Measurements from ENCODE around the gene SLC25A23.
"Not testable (repeated sequence)": the region's sequence is repeated elsewhere in the genome, so short reads cannot be mapped to it uniquely, and the experiment has no call there.

The SLC25A23 gene

DNA sequence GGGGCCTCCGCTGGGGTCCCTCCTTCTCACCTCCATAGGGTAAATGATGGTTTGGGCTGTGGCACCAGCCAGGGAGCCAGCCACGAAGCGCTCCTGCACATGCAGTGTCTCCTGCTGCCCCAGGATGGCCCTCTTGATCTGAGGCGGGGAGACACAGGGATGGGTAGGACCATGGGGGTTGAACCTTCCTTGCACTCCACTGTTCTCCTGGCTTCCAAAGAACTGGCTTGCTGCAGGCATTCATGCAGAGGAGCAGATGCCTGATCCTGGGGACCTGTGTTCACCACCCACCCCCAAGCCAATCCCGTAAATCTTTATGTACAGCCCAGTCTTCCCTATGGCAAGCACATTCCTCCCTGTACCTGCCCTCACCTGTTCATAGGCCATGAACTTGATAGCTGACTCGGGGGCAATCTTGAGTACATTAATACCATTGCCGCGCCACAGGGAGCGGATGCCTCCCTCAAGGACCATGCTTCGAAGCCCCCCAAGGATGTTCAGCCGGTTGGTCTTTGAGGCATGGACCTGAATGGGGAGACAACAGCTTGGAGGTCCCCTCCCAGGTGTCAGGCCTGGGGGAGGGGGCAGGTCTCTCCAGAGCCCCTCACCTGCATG is 5.5 kb downstream of the SLC25A23 start:
- DNase-seq: no peak

DNA sequence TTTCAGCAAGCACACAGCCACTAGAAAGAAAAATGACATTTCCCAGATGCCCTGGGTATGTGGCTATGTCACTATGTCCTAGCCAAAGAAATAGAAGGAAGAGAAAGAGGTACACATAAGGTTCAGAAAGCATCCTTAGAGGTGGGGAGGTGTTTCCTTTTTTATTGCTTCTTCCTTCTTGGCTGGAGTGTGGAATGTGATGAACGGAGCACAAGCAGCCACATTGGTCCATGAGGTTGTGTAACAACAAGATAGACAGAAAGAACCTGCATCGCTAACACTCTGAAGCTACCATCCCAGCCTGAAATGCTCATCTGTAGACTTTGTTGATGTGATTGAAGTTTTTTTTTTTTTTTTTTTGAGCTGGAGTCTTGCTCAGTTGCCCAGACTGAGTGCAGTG is 6.7 kb downstream of the SLC25A23 start:
- DNase-seq: no peak

DNA sequence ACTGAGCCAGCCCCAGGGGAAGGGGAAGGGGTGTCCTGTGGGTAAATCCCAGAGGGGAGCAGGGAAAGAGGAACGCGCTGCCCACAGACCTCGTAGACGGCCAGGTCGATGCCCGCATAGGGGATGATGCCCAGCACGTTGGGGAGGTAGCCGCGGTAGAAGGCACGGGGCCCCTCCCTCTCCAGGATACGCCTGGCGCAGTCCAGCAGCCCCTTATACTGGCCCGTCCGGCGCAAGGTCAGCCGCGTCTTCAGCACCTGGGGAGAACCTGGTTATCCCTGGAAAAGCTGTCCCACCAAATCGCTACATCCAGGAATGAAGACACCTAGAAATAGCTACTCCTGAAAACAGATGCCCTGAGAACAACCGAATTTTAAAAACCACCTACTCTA is 7.4 kb downstream of the SLC25A23 start:
- no peak for DNase-seq

DNA sequence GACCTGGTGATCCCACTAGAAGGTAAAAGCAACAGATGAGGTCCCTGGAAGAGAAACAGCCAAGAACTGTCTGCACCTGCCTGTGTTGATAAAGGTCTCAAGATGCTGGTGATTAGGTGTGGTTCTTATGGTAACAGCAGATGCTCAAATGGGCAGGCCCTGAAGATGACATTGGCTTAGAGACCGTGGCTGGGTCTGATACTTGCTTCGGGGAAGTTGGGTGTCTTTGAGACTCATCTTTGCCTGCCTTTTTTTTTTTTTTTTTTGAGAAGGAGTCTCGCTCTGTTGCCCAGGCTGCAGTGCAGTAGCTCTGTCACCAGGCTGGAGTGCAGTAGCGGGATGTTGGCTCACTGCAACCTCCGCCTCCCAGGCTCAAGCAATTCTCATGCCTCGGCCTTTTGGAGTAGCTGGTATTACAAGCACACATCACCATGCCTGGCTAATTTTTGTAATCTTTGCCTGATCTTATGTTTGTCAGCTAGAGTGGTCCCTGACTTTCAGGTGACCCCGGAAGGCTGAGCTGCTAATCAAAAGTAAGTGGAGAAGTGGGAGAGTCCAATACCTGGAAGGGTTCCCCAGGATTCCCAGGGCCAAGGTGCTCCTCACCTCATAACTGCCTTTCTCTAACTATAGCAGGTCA is 7.9 kb downstream of the SLC25A23 start:
- DNase-seq: no peak

DNA sequence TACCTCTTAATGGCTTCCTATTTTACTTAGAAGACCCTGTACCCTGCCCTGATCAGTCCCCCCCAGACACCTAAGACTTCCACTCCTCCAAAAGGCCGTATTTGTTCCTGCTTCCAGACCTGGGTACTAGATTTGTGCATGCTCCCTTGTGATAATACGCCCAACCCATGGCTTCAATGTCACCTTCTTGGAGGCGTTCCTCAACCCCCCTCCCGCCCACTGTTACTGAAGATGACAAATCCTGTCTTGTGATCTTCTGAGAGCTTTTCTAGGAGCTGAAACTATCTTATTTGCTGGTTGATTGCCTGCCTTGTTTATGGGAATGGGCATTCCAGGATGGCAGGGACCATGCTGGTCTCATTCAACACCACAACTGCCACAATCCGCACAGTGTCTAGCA is 9.4 kb downstream of the SLC25A23 start:
- DNase-seq: no peak

DNA sequence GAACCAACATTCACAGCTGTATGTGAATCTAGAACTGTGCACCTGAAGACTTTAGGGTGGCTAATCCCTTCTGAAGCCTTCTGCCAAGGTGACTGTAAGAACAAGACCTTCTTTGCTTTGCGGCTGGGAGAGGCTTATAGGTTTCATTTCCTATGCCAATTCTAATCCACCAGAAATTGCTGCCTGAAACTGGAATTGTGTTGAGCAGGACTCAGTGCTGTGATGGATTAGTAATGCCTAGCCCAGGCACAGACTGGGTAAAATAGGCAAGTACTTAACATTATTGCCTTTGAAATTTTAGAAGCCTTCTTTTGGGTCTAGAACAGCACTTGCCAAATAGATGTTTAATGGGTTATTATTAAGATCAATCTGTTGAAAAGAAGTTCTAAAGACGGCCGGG is 11.5 kb downstream of the SLC25A23 start:
- no peak for DNase-seq

DNA sequence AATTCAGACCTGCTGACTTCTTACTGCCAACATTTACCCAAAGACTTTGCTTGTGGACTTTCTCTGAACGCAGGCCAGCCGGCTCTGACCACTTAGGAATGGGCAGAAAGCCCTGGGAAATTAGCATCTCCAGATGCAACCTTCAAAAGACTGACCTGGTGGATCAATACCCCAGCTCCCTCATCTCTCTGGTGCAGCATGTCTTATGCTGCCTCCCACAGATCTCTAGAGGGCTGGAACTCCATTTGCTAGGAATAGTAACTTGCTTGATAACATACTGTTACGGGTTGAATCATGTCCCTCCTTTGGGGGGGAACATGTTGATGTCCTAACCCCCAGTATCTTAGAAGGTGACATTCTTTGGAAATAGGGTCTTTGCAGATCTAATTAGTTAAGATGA is 13.1 kb downstream of the SLC25A23 start:
- no peak for DNase-seq

DNA sequence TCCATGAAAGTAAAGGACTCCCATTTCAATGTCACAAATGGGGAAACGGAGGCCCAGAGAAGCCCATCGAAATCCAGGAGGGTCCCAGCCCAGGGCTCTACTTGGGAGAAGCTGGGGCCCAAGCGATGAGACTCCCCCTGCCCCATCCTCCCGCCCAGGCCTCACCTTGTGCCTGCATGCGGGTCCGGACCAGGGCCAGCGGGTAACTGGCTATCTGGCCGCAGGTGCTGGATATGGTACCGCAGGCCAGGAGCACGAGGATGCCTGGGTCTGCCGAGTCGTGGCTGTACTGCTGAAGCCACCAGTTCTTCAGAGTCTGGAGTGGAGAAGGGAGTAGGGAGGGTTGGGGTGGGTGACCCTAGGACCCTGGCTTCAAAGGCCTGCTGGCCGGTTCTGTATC is 15.6 kb downstream of the SLC25A23 start:
- no peak for DNase-seq

DNA sequence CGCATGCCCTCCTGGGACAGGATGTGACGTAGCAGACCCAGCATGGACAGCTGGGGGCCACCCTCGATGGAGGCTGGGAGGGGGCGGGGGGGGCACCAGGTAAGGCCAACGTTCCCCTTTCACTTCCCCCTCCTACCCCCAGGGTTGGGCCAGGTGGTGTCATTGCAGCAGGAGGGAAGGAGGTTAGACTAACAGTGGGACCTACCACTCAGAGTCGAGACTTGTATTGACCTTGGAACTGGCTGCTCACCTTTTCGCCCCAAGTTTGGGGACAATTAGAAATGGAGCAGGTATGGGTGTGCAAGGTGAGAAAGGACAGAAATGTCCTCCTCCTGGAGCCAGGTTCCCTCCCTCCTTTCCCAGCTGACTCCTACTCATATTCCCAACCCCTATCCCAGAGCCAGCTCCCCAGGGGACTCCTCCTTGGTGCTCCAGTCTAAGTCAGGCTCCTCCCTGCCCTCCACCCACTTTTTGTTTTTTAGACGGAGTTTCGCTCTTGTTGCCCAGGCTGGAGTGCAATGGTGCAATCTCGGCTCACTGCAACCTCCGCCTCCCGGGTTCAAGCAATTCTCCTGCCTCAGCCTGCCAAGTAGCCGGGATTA is 17.4 kb downstream of the SLC25A23 start:
- DNase-seq: no peak

DNA sequence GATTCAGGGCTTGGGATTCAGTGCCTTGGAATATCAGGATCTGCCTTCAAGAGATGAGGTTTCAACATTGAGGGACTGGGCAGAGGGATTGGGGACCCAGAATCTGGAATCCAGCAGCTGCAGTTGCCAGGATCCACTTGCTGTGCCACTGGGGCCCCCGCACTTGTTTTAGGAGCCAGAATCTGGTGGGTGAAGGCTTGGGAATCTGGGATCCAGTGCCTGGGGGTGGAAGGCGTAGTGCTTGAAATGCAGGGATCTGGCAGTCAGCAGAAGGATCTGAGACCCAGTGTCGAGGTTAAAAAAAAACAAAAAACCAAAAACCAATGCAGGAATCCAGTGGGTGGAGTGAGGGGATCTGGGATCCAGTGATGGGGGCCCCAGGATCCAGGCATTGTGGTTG is 18.7 kb downstream of the SLC25A23 start:
- DNase-seq: no peak

DNA sequence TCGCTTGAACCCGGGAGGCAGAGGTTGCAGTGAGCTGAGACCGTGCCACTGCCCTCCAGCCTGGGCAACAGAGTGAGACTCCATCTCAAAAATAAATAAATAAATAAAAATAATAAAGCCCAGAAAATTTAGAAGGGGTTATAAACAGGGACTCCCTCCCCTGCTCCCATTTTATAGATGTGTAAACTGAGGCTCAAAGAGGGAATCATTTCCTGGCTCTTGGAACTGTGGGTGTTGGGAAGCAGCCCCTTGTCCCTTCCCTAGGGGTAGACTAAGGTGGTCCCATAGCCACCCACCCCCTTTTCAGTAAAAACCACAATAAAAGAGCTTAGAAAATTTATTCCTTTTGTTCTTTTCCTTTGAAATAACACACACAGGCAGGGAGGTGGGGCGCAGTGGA is 19.8 kb downstream of the SLC25A23 start:
- DNase-seq: no peak

DNA sequence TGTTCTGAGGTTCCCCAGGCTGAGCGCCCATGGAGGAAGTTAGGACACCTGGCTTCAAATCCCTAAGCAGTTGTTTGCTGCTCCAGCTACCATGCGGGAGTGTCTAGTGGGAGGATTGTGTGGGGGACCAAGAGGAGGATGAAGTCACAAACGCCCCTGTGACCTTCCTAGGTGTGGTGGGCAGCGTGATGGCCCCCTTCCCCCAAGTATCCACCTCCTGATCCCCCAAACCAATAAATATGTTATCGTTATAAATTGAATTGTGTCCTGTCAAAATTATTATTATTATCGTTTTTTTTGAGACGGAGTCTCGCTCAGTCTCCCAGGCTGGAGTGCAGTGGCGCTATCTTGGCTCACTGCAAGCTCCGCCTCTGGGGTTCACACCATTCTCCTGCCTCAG is 25.9 kb downstream of the SLC25A23 start, which contains the start of gene SLC25A41:
Gene SLC25A41 (minus strand): TSS at position 101 of the 400 bp plus-strand sequence. CDS start 70 bp downstream, at position 31.
- DNase-seq: no peak

DNA sequence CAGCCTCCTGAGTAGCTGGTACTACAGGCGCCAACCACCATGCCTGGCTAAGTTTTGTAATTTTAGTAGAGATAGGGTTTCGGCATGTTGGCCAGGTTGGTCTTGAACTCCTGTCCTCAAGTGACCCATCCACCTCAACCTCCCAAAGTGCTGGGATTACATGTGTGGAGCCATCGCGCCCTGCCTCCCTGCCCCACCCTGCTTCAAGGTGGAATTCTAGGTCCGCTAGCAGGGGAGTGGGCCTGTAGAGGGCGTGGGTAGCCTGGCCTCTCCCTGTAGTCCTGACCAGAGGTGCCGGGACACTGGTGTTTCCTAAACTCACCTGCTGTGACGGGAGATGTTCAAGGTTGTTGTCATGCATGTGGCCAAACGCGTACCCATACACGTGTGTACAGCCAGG is 26.4 kb downstream of the SLC25A23 start:
- DNase-seq: no peak

DNA sequence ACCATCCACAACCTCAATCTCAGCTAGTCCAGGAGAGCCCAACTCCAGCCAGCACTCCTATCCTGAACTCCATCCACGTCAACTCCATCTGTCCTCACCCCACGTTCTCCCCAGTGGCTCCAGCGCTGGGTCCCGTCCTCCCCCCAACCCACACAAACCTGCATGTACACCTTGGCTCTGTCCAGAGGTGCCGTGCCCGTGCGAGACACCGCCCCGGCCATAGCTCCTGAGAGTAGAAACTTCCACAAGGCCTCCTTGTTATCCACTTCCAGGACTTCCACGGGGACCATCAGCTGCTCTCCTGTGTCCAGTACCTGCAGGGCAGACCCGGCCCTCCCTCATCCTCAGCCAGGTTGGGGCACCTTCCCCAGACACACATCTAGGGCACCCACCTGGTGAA is 27.7 kb downstream of the SLC25A23 start:
- DNase-seq: no peak

DNA sequence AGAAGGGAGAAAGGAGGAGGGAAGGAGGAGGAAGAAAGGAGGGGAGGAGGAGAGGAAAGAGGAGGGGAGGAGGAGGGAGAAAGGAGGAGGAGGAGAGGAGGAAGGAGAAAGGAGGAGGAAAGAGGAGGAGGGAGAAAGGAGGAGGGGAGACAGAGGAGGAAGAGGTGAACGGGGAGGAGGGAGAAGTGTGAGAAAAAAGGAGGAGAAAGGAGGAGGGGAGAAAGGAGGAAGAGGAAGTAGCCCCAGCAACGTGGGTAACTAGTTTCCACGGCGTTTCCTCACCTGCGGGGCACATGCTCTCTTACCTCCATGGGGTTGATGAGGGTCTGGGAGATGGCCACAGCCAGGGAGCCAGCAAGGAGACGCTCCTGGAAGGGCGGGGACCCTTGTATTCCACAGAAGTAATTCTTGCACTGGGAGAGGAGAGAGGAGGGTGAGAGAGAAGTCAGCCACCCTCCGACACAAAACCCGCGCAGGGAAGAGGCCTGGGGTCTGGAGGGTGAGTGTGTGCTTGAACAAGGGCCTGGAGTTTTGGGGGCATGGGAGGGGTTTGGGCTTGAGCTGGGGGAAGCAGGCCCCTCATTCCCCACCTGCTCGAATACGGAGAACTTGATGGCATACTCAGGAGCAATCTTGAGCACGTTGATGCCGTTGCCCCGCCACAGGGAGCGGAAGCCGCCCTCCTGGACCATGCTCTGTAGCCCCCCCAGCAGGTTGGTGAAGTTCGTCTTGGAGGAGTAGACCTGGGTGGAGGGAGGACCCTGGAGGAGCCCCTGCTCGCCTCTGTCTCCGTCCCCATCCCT is 30.0 kb downstream of the SLC25A23 start:
- DNase-seq: no peak

DNA sequence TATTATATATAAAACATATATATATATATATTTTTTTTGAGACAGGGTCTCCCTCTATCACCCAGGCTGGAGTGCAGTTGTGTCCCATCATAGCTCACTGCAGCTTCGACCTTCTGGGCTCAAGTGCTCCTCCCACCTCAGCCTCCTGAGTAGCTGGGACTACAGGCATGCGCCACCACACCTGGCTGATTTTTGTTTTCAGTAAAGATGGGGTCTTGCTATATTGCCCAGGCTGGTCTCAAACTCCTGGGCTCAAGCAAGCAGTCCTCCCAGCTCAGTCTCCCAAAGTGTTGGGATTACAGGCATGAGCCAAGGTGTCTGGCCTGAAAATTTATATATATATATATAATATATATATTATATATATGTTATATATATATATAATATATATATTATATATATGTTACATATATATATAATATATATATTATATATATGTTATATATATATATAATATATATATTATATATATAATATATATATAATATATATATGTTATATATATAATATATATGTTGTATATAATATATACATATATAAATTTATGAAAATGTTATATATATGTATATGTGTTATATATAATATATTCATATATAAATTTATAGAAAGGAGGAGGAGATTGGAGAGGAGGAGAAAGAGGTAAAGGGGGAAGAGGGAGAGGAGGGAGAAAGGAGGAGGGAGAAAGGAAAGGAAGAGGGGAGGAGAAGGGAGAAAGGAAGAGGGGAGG is 30.7 kb downstream of the SLC25A23 start:
- not testable (repeated sequence) for DNase-seq

DNA sequence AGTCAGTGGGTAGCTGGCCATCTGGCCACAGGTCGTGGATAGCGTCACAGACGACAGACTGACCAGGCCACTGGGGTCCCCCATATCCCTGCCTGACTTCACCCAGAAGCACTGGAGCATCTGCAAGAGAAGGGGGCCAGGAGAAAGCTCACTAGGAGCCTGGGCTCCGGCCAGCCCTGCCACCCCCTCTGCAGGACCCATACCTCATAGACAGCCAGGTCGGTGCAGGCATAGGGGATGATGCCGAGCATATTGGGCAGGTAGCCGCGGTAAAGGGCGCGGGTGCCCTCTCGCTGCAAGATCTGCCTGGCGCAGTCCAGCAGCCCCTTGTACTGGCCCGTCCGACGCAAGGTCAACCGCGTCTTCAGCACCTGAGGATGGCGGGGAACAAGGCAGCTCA is 32.5 kb downstream of the SLC25A23 start:
- no peak for DNase-seq

DNA sequence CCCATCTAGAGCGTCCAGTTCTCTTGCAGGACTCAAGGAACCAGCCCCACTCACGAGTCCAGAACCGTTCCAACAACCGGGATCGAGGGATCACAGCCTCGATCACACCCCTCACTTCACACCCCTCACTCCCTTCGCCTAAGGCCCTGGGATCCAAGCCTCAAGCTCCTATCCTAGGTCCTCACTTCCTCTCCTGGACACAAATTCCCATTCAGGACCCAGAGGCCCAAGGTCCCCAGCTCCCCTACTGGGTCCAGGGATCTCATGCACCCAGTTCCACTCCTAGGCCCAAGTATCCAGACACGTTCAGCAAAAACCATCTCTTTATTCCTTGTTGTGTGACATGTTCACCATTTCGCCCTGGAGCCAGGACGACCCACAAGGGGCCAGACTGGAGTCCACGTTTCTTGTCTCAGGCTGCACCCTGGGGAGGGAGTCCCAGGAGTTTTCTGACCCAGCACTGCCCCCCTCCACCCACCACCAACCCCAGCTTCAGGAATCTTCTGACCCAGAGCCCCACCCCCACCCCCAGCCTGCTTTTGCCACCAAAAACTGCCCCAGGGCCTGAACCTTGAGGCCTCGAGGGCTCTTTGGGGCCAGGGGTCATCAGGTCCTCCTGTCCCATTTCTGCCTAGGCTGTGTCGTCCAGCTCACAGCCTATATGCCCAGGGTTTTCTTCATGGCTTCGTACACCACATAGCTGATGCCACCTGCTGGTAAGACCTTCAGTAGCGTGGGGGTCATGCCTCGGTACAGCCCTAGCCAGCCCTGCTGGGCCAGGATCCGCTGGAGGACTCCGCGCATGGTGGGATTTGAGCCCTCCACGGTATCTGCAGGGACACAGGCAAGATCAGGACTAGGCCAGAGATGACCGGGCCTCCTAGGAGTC is 33.6 kb downstream of the SLC25A23 start:
- no peak for DNase-seq

DNA sequence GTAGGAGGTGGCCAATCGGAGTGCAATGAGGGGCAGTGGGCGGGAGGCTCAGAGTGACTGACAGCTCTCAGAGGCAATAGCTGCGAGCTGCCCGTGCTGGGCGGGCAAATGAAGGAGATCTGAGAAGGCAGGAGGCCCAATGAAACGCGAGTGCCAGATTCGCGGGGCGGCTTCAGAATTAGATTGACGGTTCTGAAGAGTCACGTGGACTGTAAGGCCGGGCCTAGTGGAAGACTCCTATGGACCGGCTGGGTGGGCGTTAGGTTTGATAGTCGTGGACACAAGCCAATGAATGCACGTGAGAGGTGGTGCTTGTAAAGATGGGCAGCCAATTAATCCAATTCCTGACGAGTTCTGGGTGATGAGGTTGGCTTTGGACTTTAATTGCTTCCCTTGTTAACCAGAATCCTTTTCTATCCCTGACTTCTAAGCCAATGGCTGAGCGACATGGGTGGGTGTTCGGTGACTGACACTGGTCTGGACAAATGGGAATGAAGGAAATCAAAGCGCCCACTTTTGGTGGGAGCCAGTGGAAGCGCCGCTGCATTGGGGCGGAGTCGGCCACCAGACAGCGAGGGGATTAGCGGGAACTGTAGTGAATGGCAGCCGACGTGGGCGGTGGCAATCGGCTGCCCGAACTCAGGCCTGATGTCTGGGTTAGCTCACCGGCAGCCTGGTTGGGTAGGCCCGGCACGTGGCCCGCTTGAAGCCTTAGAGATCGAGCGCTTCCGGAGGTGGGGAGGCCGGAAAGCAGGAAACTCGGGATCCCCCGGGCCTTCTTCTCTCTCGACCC is 34.5 kb downstream of the SLC25A23 start:
- peak; percentile 100 for DNase-seq

DNA sequence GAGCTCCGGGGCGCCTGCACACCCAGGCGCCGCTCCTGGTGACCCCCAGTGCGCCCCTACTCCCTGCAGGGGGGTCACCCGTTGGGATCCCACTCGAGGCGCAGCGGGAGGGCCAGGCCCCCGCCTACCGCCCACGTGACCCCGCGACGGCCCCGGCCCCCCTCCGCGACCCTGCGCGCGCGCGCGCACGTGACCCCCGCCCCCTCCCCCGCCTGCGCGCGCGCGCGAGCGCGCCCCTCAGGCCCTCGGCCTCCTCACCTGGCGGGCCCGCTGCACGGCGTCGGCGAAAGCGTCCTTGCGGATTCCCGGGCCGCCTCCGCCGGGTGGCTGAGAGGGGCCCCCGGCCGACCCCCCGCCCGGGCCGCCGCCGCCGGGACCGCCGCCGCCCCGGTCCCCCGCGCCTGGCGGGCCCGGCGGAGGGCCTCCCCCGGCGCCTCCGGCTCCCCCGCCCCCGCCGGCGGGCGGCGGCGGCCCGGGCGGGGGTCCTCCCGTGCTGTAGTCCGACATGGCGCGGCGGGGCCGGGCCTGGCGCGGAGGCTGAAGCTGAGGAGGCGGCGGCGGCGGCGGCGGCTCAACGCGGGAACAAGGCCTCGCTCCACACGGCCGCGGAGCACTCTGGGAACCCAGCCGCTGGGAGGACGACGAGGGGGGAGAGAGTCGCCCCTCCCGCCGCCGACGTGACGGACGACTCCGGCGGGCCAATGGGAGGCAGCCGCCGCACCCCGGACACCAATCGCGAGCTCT is 35.2 kb downstream of the SLC25A23 start, which contains the start of gene KHSRP:
Gene KHSRP (minus strand): TSS at position 617 of the 744 bp plus-strand sequence. CDS start 110 bp downstream, at position 507.
- DNase-seq: peak; percentile 34
